ENCODE data around the gene VAMP7.

GRCh38 chrX:155949098-155949497 lies 68.0 kb downstream of the VAMP7 start:
- TF ChIP-seq CTCF (IDR thresholded peaks at IDR 0.05; ENCODE audit: insufficient read depth, low read length) (no peak), POLR2AphosphoS5 (IDR thresholded peaks at IDR 0.05; ENCODE audit: low read depth) (no peak), SPI1 (IDR thresholded peaks at IDR 0.05; ENCODE audit: borderline replicate concordance, low read depth) (no peak), REST (IDR thresholded peaks at IDR 0.05; ENCODE audit: insufficient replicate concordance, low read depth) (no peak)

Data from HL-60 (cell line).